Measurements from ENCODE around the gene CADPS2. TPM values are rescaled to one million over a fixed set of nuclear protein-coding genes. Genes with fewer than 3 reads are reported as not detected.

The CADPS2 gene
- total RNA-seq, 1 donor from 2014 or later, result 19.1 TPM

DNA sequence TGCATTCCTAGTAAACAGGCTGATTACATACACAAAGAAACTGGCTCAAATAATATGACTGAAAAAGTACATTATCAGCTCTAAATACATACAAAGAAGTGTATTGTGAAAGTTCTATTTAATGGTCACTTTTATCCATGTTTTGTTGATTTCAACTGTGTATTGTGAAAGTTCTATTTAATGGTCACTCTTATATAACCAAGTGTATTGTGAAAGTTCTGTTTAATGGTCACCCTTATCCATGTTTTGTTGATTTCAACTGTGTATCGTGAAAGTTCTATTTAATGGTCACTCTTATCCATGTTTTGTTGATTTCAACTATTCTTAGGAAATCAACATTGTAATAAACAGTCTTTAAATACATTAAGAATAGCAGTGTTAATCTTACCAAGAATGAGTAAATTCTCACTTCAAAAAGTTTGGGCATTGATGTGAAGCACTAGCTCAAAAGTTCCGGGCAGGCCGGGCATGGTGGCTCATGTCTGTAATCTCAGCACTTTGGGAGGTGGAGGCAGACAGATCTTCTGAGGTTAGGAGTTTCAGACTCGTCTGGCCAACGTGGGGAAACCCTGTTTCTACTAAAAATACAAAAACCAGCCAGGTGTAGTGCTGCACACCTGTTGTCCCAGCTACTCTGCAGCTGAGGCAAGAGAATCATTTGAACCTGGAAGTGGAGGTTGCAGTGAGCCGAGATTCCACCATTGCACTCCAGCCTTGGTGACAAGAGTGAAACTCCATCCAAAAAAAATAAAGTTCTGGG, 546.9 kb downstream of the CADPS2 start:
- H3K27ac Mint-ChIP-seq, result no peak overlapping the region
- H4K20me1 ChIP-seq (ENCODE audit: low read depth), result no peaks in the 10 kb centered on the region
- no peak for TF ChIP-seq EZH2phosphoT487 (IDR thresholded peaks at IDR 0.05)
- TF ChIP-seq, protein P1, sequence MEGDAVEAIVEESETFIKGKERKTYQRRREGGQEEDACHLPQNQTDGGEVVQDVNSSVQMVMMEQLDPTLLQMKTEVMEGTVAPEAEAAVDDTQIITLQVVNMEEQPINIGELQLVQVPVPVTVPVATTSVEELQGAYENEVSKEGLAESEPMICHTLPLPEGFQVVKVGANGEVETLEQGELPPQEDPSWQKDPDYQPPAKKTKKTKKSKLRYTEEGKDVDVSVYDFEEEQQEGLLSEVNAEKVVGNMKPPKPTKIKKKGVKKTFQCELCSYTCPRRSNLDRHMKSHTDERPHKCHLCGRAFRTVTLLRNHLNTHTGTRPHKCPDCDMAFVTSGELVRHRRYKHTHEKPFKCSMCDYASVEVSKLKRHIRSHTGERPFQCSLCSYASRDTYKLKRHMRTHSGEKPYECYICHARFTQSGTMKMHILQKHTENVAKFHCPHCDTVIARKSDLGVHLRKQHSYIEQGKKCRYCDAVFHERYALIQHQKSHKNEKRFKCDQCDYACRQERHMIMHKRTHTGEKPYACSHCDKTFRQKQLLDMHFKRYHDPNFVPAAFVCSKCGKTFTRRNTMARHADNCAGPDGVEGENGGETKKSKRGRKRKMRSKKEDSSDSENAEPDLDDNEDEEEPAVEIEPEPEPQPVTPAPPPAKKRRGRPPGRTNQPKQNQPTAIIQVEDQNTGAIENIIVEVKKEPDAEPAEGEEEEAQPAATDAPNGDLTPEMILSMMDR (IDR thresholded peaks at IDR 0.05), result no peak
- no peak for TF ChIP-seq EZH2 (IDR thresholded peaks at IDR 0.05)
- H3K36me3 ChIP-seq, result no peaks in the 10 kb centered on the region
- H3K4me1 ChIP-seq, result peaks cover 64% of the 10 kb centered on the region
- H3K9me3 Mint-ChIP-seq, result no peaks in the 10 kb centered on the region
- H3K9me3 ChIP-seq (ENCODE audit: low read depth), result no peaks in the 10 kb centered on the region
- H3K27ac ChIP-seq, result no peak overlapping the region
- peaks cover 47% of the 10 kb centered on the region for H3F3A ChIP-seq (ENCODE audit: low read depth)
- H3K4me2 ChIP-seq, result no peak overlapping the region
- H3K4me3 Mint-ChIP-seq, result no peak overlapping the region
- H3K4me3 ChIP-seq, result no peak overlapping the region
- no peaks in the 10 kb centered on the region for H3K27me3 ChIP-seq
- no peak for DNase-seq (ENCODE audit: low spot score)
- H3K27me3 Mint-ChIP-seq (ENCODE audit: insufficient read depth, low read depth), result peaks cover 2% of the 10 kb centered on the region
- peaks cover 1% of the 10 kb centered on the region for H3K79me2 ChIP-seq (ENCODE audit: low read depth)
- no peaks in the 10 kb centered on the region for H3K36me3 Mint-ChIP-seq
- peaks cover 21% of the 10 kb centered on the region for H3K4me1 Mint-ChIP-seq
- H2AFZ ChIP-seq (replicated peaks), result no peak overlapping the region
- no peak overlapping the region for H3K9ac ChIP-seq

DNA sequence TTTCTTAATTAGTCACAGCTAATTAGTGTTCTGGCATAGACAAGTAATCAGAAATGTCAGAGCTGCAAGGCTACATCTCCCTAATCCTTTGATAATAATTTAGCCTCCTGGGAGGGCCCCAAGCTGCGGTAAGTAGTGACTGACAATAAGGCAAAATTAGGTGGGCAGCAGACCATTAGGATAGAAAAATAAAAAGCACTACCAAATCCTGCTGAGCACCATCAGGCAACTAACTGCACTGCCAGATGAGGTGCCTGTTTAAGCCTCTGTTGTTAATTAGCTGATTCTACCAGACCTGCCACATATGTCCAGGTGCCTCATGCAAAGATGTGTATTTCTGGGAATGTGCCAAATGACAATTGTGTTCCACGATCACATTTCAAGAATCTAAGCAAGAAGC, 549.2 kb downstream of the CADPS2 start:
- DNase-seq (ENCODE audit: low spot score), result peak; percentile 76
- no peak overlapping the region for H3K4me3 Mint-ChIP-seq

DNA sequence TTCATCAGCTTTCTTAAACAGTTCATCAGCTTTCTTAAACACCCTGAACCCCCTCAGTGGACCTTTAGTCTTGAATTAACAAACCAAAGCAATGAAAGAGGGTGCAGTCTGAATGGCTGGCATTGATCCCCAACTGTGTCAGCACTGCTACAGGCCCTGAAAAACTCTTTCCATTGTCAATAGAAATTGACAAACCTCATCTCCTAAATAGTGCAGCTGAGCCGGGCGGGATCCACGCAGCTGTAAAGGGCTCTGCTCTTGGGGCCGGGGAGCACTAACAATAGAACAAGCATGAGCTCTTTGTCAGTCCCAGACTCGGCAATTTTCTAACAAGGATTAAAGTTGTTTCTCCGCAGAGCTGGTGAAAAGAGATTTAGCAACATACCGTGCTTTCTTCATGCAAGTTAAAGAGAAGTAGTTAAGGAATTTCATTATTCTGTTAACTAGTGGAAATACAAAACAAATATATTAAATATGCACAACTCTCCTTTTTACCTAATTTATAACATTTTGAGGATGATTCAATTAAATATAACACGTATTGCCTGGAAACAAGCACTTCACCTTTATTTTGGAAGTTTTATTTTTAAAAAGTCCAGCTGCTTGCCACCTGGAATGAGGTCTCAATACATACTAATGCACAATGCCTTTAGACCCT, 557.0 kb downstream of the CADPS2 start:
- Mint-ChIP-seq H3K27me3 (ENCODE audit: insufficient read depth, low read depth) (peaks cover 7% of the 10 kb centered on the region), H3K9me3 (no peaks in the 10 kb centered on the region), H3K4me1 (peaks cover 43% of the 10 kb centered on the region), H3K27ac (peak overlapping the region; percentile 76), H3K36me3 (peaks cover 3% of the 10 kb centered on the region), H3K4me3 (peak overlapping the region; percentile 36)
- Histone ChIP-seq H3K36me3 (no peaks in the 10 kb centered on the region), H3K79me2 (ENCODE audit: low read depth) (peaks cover 62% of the 10 kb centered on the region), H3K4me1 (peaks cover 95% of the 10 kb centered on the region), H3K27me3 (no peaks in the 10 kb centered on the region), H3K4me3 (peak overlapping the region; percentile 38), H3K9ac (no peak overlapping the region), H3K9me3 (ENCODE audit: low read depth) (no peaks in the 10 kb centered on the region), H3K27ac (peak overlapping the region; percentile 97), H4K20me1 (ENCODE audit: low read depth) (no peaks in the 10 kb centered on the region), H3F3A (ENCODE audit: low read depth) (peaks cover 67% of the 10 kb centered on the region), H3K4me2 (peak overlapping the region; percentile 80), H2AFZ (replicated peaks) (no peak overlapping the region)
- DNase-seq (ENCODE audit: low spot score), result peak; percentile 97
- TF ChIP-seq, protein P1 (IDR thresholded peaks at IDR 0.05), result no peak
- TF ChIP-seq EZH2phosphoT487 (IDR thresholded peaks at IDR 0.05) (peak; percentile 92), EZH2 (IDR thresholded peaks at IDR 0.05) (no peak)

More for the DNA sequence above, 549.2 kb downstream of the CADPS2 start:
- Histone ChIP-seq H3K9me3 (ENCODE audit: low read depth) (no peaks in the 10 kb centered on the region), H4K20me1 (ENCODE audit: low read depth) (no peaks in the 10 kb centered on the region), H3F3A (ENCODE audit: low read depth) (peaks cover 50% of the 10 kb centered on the region), H3K79me2 (ENCODE audit: low read depth) (peaks cover 15% of the 10 kb centered on the region), H2AFZ (replicated peaks) (no peak overlapping the region), H3K4me2 (peak overlapping the region; percentile 67), H3K4me1 (peaks cover 73% of the 10 kb centered on the region), H3K27ac (peak overlapping the region; percentile 97), H3K4me3 (no peak overlapping the region), H3K27me3 (no peaks in the 10 kb centered on the region), H3K36me3 (no peaks in the 10 kb centered on the region), H3K9ac (no peak overlapping the region)
- peaks cover 21% of the 10 kb centered on the region for H3K4me1 Mint-ChIP-seq
- TF ChIP-seq EZH2 (IDR thresholded peaks at IDR 0.05), result no peak
- TF ChIP-seq, protein P1 (IDR thresholded peaks at IDR 0.05), result no peak
- no peak for TF ChIP-seq EZH2phosphoT487 (IDR thresholded peaks at IDR 0.05)
- no peaks in the 10 kb centered on the region for H3K9me3 Mint-ChIP-seq
- H3K27ac Mint-ChIP-seq, result no peak overlapping the region
- H3K27me3 Mint-ChIP-seq (ENCODE audit: insufficient read depth, low read depth), result peaks cover 3% of the 10 kb centered on the region
- peaks cover 3% of the 10 kb centered on the region for H3K36me3 Mint-ChIP-seq

Data from neural progenitor cell (in vitro differentiated cells).